HL-60 (cell line): ENCODE data around the gene PPP1R12B.

Source experiments
- CTCF ChIP-seq: IDR thresholded peaks from one replicate; pipeline ENCODE4 v1.5.1; 2011; ENCODE audit warnings: low read length, control low read depth, inconsistent platforms; ENCODE audit not compliant: insufficient read depth
- GABPA ChIP-seq: IDR thresholded peaks from 2 replicates; pipeline ENCODE4 v1.6.1; 2012; ENCODE audit warnings: low read depth
- POLR2AphosphoS5 ChIP-seq: IDR thresholded peaks from 2 replicates; pipeline ENCODE4 v1.6.1; 2012; ENCODE audit warnings: low read depth
- REST ChIP-seq: IDR thresholded peaks from 2 replicates; pipeline ENCODE4 v1.6.1; 2012; ENCODE audit warnings: low read depth; ENCODE audit not compliant: insufficient replicate concordance
- SPI1 ChIP-seq: IDR thresholded peaks from 2 replicates; pipeline ENCODE4 v1.6.1; 2012; ENCODE audit warnings: low read depth, mild to moderate bottlenecking, borderline replicate concordance

DNA sequence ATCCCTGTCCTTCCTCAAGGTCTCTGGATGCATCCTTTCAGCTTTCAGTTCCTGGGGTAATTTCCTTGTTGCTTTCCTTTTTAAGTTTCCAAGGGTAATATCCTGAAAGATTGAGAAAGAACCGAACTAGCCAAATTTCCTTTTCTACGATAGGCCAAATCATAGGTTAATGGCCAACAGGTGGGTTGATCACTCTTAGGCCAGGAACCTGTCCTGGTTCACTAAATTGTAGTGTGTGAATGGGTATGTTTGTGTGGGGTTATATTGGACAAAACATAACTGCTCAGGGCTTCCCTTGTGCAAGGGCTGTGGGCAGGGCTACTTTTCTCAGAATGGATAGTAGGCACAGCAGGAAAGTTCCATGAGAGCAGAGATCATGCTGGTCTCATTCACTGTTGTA lies 23.9 kb upstream of the PPP1R12B start:
- TF ChIP-seq CTCF: no peak
- no peak for TF ChIP-seq REST
- no peak for TF ChIP-seq SPI1
- no peak for TF ChIP-seq GABPA
- no peak for TF ChIP-seq POLR2AphosphoS5
